GM23248 (cell line): ENCODE measurements around the gene DOK7. TPM values are rescaled to one million over a fixed set of nuclear protein-coding genes. Genes with fewer than 3 reads are reported as not detected.

Experiments used
- DNase-seq: peaks from one replicate; pipeline ENCODE4 v3.0.0-alpha.2; 2015
- H2AFZ ChIP-seq: fragments of 200-600 bp; sonication (generic); 2 replicates; pipeline ENCODE4 v1.6.1; 2016; ENCODE audit warnings: antibody characterized with exemption
- H3F3A ChIP-seq: fragments of 200-600 bp; sonication (generic); 2 replicates; pipeline ENCODE4 v1.6.1; 2016; ENCODE audit warnings: mild to moderate bottlenecking, antibody characterized with exemption, mixed run types; ENCODE audit not compliant: insufficient read depth
- H3K27ac ChIP-seq: fragments of 200-600 bp; sonication (generic); 2 replicates; pipeline ENCODE4 v1.5.1; 2016; ENCODE audit warnings: mild to moderate bottlenecking
- H3K27me3 ChIP-seq: fragments of 200-600 bp; sonication (generic); replicated peaks from 2 replicates; pipeline ENCODE4 v1.6.1; 2016; ENCODE audit warnings: mild to moderate bottlenecking; ENCODE audit not compliant: insufficient read depth
- H3K36me3 ChIP-seq: fragments of 200-600 bp; sonication (generic); 2 replicates; pipeline ENCODE4 v1.6.1; 2016; ENCODE audit warnings: low read depth, mild to moderate bottlenecking
- H3K4me1 ChIP-seq: fragments of 200-600 bp; sonication (generic); 2 replicates; pipeline ENCODE4 v1.6.1; 2016; ENCODE audit warnings: mild to moderate bottlenecking; ENCODE audit not compliant: insufficient read depth
- H3K4me2 ChIP-seq: fragments of 200-600 bp; sonication (generic); one replicate; pipeline ENCODE4 v1.6.1; 2016; ENCODE audit warnings: mild to moderate bottlenecking; ENCODE audit not compliant: unreplicated experiment
- H3K4me3 ChIP-seq: fragments of 200-600 bp; sonication (generic); 2 replicates; pipeline ENCODE4 v1.5.1; 2016; ENCODE audit warnings: mild to moderate bottlenecking
- H3K79me2 ChIP-seq: fragments of 200-600 bp; sonication (generic); 2 replicates; pipeline ENCODE4 v1.6.1; 2016; ENCODE audit warnings: mild to moderate bottlenecking; ENCODE audit not compliant: insufficient read depth
- H3K9ac ChIP-seq: fragments of 200-600 bp; sonication (generic); 2 replicates; pipeline ENCODE4 v1.6.1; 2016; ENCODE audit warnings: mild to moderate bottlenecking
- H3K9me2 ChIP-seq: fragments of 200-600 bp; sonication (generic); 2 replicates; pipeline ENCODE4 v1.6.1; 2016; ENCODE audit warnings: mixed run types, mild to moderate bottlenecking, moderate library complexity; ENCODE audit not compliant: insufficient read depth
- H3K9me3 ChIP-seq: fragments of 200-600 bp; sonication (generic); one replicate; pipeline ENCODE4 v1.6.1; 2017; ENCODE audit warnings: low read depth
- H4K20me1 ChIP-seq: fragments of 200-600 bp; sonication (generic); 2 replicates; pipeline ENCODE4 v1.6.0; 2016; ENCODE audit not compliant: insufficient read depth
- EZH2 ChIP-seq: fragments of 200-600 bp; sonication (generic); IDR thresholded peaks from 2 replicates; pipeline ENCODE4 v1.6.1; 2018; ENCODE audit warnings: antibody characterized with exemption, mild to moderate bottlenecking; ENCODE audit not compliant: insufficient read depth, poor library complexity, severe bottlenecking
- EZH2phosphoT487 ChIP-seq: fragments of 200-600 bp; sonication (generic); IDR thresholded peaks from 2 replicates; pipeline ENCODE4 v1.6.1; 2018; ENCODE audit warnings: antibody characterized with exemption, moderate library complexity, mild to moderate bottlenecking, low read depth; ENCODE audit not compliant: insufficient read depth
- WGBS, 2 experiments: methylation state at CpG; one replicate each; pipeline ENCODE4 v1.1.6; 2015 to 2017; ENCODE audit warnings: low lambda C conversion rate in 2 of 2, low coverage in 1 of 2; ENCODE audit errors: missing lambda C conversion rate in 2 of 2; 5-methylcytosine and 5-hydroxymethylcytosine counted together
- in situ Hi-C: fragments of 300-500 bp; cut with MboI; formaldehyde crosslinking; loops from 2 replicates; pipeline ENCODE4 v1.15.0; 2020
- polyA plus RNA-seq: library from polyadenylated mRNA; unstranded; fragments of >200 nt; fragmentation: Nextera tagmentation; extraction: Ambion mirVana; gene quantifications from 2 replicates; pipeline ENCODE4 v1.2.1, GENCODE V29; 2016
- total RNA-seq: library from RNA; depleted of rRNA; stranded (reverse); fragments of >200 nt; shearing (Covaris generic); gene quantifications from 2 replicates; pipeline ENCODE4 v1.2.3, GENCODE V29; 2014

The DOK7 gene
- total and polyA plus RNA-seq, 2 experiments from 2014 or later = not detected

GRCh38 chr4:3419836-3420605 is 43.1 kb upstream of the DOK7 start:
- TF ChIP-seq EZH2 (no peak), EZH2phosphoT487 (no peak)
- no peaks in the 10 kb centered on the region for H3F3A ChIP-seq
- 88 to 93% methylated on average over 13 to 15 of the region's 15 CpGs for WGBS, 2 experiments
- in situ Hi-C loops = no loop called here
- H3K9me3 ChIP-seq = no peaks in the 10 kb centered on the region
- no peak overlapping the region for H3K4me3 ChIP-seq
- no peaks in the 10 kb centered on the region for H4K20me1 ChIP-seq
- no peak for DNase-seq
- no peak overlapping the region for H3K4me2 ChIP-seq
- H3K9me2 ChIP-seq = no peaks in the 10 kb centered on the region
- H3K36me3 ChIP-seq = no peaks in the 10 kb centered on the region
- no peak overlapping the region for H3K9ac ChIP-seq
- no peak overlapping the region for H2AFZ ChIP-seq
- no peaks in the 10 kb centered on the region for H3K79me2 ChIP-seq
- H3K27me3 ChIP-seq = no peaks in the 10 kb centered on the region
- no peaks in the 10 kb centered on the region for H3K4me1 ChIP-seq
- no peak overlapping the region for H3K27ac ChIP-seq

- Histone ChIP-seq H3K4me3 (no peak overlapping the region), H3K4me1 (no peaks in the 10 kb centered on the region), H3K79me2 (no peaks in the 10 kb centered on the region), H3K9me2 (no peaks in the 10 kb centered on the region), H3K27me3 (no peaks in the 10 kb centered on the region), H3K4me2 (no peak overlapping the region), H3K9ac (no peak overlapping the region), H3K9me3 (no peaks in the 10 kb centered on the region), H4K20me1 (no peaks in the 10 kb centered on the region), H3K36me3 (no peaks in the 10 kb centered on the region), H3F3A (no peaks in the 10 kb centered on the region), H3K27ac (no peak overlapping the region), H2AFZ (no peak overlapping the region)
- 89 to 90% methylated on average over 12 of the region's 12 CpGs for WGBS, 2 experiments
- DNase-seq = no peak
- in situ Hi-C loops = no loop called here
- TF ChIP-seq EZH2phosphoT487 (no peak), EZH2 (no peak)
These were observed 42.5 kb upstream of the DOK7 start for GRCh38 chr4:3420606-3420955.

- Histone ChIP-seq H3K36me3 (no peaks in the 10 kb centered on the region), H2AFZ (no peak overlapping the region), H3K9ac (no peak overlapping the region), H3F3A (no peaks in the 10 kb centered on the region), H3K9me3 (no peaks in the 10 kb centered on the region), H4K20me1 (no peaks in the 10 kb centered on the region), H3K9me2 (no peaks in the 10 kb centered on the region), H3K79me2 (no peaks in the 10 kb centered on the region), H3K4me1 (no peaks in the 10 kb centered on the region), H3K27ac (no peak overlapping the region), H3K4me2 (no peak overlapping the region), H3K4me3 (no peak overlapping the region), H3K27me3 (no peaks in the 10 kb centered on the region)
- no peak for DNase-seq
- WGBS, 2 experiments = 90 to 91% methylated on average over 10 of the region's 10 CpGs
- TF ChIP-seq EZH2phosphoT487 (no peak), EZH2 (no peak)
- in situ Hi-C loops = no loop called here
These were observed 42.1 kb upstream of the DOK7 start for GRCh38 chr4:3420956-3421355.

GRCh38 chr4:3421470-3421869 is 41.6 kb upstream of the DOK7 start:
- in situ Hi-C loops = no loop called here
- Histone ChIP-seq H3K9me2 (no peaks in the 10 kb centered on the region), H3K79me2 (no peaks in the 10 kb centered on the region), H3K4me1 (no peaks in the 10 kb centered on the region), H3K4me2 (no peak overlapping the region), H3K27ac (no peak overlapping the region), H3K9ac (no peak overlapping the region), H3K4me3 (no peak overlapping the region), H4K20me1 (no peaks in the 10 kb centered on the region), H3K27me3 (no peaks in the 10 kb centered on the region), H2AFZ (no peak overlapping the region), H3F3A (no peaks in the 10 kb centered on the region), H3K9me3 (no peaks in the 10 kb centered on the region), H3K36me3 (no peaks in the 10 kb centered on the region)
- DNase-seq = no peak
- TF ChIP-seq EZH2 (no peak), EZH2phosphoT487 (no peak)
- WGBS, 2 experiments = 83 to 84% methylated on average over 12 of the region's 12 CpGs
